Measurements from ENCODE around the gene CARD9. TPM values are rescaled to one million over a fixed set of nuclear protein-coding genes. Genes with fewer than 3 reads are reported as not detected.
"Not testable (repeated sequence)": the region's sequence is repeated elsewhere in the genome, so short reads cannot be mapped to it uniquely, and the experiment has no call there.

Gene CARD9
- total RNA-seq, 1 donor = 8.5 TPM

DNA sequence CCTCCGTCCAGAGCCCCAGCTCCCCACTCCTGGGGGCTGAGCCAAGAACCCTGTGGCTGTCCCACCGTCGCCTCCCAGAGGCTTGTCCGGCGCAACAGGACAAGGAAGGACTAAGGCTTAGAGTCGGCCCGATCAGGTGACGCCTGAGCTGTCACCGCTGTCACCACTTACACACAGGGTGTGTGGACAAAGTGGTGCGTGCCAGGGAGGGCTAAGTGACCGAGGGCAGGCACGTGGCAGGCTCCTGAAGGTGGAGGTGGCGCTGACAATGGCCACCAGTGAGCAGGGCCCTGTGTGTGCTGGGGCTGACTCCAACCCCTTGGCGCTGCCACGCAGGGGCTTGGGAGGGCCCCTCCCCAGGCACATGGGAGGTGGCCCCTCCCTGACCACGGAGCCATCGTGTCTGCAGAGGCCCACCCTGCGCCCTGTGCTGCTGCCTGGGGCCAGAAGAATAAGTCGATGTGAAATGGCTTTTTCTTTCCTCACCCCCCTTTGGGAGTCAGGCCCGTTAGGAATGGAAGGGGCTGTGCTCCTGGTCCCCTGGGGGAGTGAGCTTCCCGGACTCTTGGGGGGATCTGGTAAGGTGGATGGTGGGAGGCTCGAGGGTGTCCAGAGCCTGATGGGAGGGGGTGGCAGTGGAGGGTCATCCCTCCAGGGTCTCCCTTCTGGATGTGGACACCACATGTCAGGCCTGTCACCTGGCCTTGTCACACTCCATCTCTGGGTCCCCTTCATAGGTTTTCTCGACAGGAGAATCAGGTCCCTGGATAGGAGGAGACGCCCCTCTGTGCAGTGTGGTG, 48.8 kb downstream of the CARD9 start:
- Histone ChIP-seq H3K4me1 (ENCODE audit: insufficient read depth, low read length) (peaks cover 17% of the 10 kb centered on the region), H3K9me3 (ENCODE audit: low read depth, low read length) (no peaks in the 10 kb centered on the region), H3K27me3 (ENCODE audit: insufficient read depth, low read length) (peaks cover 4% of the 10 kb centered on the region), H3K4me3 (ENCODE audit: low read length) (no peak overlapping the region)

DNA sequence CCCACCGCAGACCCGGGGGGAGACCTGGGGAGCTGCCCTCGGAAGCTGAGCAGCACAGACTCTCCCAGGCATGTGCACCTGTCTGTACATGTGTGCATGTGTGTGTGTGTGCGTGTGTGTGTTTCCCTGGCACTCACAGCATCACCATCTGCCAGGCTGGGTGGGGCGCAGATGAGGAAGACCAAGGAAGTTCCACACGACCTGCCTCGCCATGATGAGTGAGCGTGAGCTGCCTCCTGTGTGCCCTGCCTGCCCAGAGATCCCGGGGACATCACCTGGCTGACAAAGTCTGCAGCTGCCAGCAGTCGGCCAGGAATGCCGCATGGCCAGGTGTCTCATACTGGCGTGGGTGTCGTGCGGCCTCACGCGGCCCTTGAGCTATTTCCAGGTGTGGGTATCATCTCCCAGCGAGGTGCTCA, 50.1 kb downstream of the CARD9 start:
- Histone ChIP-seq H3K27me3 (ENCODE audit: insufficient read depth, low read length) (peaks cover 4% of the 10 kb centered on the region), H3K9me3 (ENCODE audit: low read depth, low read length) (no peaks in the 10 kb centered on the region), H3K4me3 (ENCODE audit: low read length) (no peak overlapping the region), H3K4me1 (ENCODE audit: insufficient read depth, low read length) (peaks cover 11% of the 10 kb centered on the region)

DNA sequence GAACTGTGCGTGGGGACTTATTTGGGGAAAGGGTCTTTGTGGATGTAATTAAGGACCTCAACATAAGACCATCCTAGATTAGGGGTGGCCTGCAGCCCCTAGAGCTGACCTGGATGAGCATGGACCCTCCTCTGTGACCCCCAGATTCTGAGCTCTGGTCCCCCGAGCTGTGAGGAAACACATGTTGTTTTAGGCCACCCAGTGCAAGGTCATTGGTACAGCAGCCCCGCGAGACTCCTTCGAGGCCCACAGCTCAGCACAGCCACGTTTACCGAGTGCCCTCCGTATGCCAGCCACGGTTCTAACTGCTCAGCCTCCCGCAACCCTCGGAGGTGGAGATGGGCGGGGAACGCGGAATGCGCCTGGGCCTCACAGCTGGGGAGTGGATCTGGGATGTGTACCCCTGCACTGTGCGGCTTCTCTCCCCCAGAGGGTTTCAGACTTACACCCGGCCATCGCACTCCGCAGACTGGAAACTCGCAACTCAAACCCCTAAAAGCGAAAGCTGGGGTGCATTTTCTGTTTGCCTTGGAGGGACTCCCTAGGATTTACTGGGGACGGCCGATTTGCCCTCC, 50.6 kb downstream of the CARD9 start:
- H3K9me3 ChIP-seq (ENCODE audit: low read depth, low read length) = no peaks in the 10 kb centered on the region
- peaks cover 4% of the 10 kb centered on the region for H3K27me3 ChIP-seq (ENCODE audit: insufficient read depth, low read length)

DNA sequence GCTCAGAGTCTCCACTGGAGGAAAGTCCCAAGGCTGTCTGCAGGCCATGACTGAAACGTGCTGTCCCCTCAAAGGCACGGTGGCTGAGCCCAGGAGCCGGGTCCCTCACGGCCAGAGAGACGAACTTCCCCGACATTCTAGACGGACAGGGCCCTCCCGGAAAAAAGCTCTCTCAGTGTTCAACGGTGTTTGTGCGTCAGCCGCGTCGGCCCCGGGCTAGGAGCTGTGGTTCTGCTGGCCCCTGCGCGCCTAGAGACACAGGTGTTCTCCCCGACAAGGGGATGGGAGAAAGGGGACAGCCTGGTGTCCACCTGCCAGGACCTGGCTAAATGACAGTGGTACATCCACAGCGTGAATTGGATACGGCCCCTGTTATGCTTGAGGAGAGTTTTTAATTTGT, 51.9 kb downstream of the CARD9 start:
- Histone ChIP-seq H3K9me3 (ENCODE audit: low read depth, low read length) (no peaks in the 10 kb centered on the region), H3K4me3 (ENCODE audit: low read length) (no peak overlapping the region), H3K4me1 (ENCODE audit: insufficient read depth, low read length) (peaks cover 1% of the 10 kb centered on the region), H3K27me3 (ENCODE audit: insufficient read depth, low read length) (no peaks in the 10 kb centered on the region)

More for the DNA sequence above, 50.6 kb downstream of the CARD9 start:
- Histone ChIP-seq H3K4me3 (ENCODE audit: low read length) (no peak overlapping the region), H3K4me1 (ENCODE audit: insufficient read depth, low read length) (peaks cover 6% of the 10 kb centered on the region)

DNA sequence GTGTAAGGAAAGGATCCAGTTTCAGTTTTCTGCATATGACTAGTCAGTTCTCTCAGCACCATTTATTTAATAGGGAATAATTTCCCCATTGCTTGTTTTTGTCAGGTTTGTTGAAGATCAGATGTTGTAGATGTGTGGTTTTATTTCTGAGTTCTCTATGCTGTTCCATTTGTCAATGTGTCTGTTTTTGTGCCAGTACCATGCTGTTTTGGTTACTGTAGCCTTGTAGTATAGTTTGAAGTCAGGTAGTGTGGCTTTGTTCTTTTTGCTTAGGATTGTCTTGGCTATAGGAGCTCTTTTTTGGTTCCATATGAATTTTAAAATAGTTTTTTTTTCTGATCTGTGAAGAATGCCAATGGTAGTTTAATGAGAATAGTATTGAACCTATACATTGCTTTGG, 52.5 kb downstream of the CARD9 start:
- H3K27me3 ChIP-seq (ENCODE audit: insufficient read depth, low read length); H3K4me1 ChIP-seq (ENCODE audit: insufficient read depth, low read length); H3K9me3 ChIP-seq (ENCODE audit: low read depth, low read length); H3K4me3 ChIP-seq (ENCODE audit: low read length): not testable (repeated sequence)

DNA sequence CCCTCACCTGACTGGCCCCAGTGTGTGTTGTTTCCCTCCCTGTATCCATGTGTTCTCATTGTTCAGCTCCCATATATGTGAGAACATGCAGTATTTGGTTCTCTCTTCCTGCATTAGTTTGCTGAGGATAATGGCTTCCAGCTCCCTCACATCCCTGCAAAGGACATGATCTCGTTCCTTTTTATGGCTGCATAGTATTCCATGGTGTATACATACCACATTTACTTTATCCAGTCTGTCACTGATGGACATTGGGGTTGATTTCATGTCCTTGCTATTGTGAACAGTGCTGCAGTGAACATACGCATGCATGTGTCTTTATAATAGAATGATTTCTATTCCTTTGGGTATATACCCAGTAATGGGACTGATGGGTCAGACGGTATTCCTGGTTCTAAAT, 53.5 kb downstream of the CARD9 start:
- not testable (repeated sequence) for H3K27me3 ChIP-seq (ENCODE audit: insufficient read depth, low read length); H3K4me1 ChIP-seq (ENCODE audit: insufficient read depth, low read length); H3K4me3 ChIP-seq (ENCODE audit: low read length); H3K9me3 ChIP-seq (ENCODE audit: low read depth, low read length)

DNA sequence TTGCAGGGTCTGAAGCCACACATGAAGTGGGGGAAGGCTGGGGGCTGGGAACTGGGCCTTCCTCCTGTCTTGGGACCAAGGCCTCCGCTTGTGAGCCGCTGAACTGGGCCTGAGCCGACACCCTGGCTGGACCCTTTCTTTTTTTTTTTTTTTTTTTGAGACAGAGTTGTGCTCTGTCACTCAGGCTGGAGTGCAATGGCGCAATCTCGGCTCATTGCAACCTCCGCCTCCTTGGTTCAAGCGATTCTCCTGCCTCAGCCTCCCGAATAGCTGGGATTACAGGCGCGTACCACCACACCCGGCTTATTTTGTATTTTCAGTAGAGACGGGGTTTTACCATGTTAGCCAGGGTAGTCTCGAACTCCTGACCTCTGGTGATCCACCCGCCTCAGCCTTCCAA, 54.2 kb downstream of the CARD9 start:
- not testable (repeated sequence) for H3K27me3 ChIP-seq (ENCODE audit: insufficient read depth, low read length); H3K9me3 ChIP-seq (ENCODE audit: low read depth, low read length); H3K4me1 ChIP-seq (ENCODE audit: insufficient read depth, low read length); H3K4me3 ChIP-seq (ENCODE audit: low read length)

DNA sequence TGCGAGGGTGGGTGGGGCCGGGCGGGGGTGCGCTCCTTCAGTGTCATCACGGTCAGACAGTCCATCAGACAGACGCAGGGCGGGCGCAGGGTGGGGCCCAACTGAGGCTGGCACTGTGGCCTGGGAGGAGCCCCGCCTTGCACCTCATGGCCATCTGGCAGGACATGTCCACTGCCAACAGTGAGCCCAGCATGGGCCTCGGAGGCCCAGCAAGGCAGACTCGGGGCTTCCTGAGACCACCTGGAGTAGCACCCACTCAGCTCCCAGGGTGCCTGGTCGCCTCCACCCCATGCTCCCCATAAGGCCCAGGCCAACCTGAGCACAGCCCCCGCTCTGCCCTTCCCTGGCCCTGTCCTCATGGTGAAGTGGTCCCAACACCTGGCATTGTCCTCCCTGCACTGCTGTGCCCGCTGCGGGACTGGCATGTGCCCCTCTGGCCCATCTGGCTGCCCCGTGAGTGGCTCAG, 54.7 kb downstream of the CARD9 start:
- no peaks in the 10 kb centered on the region for H3K27me3 ChIP-seq (ENCODE audit: insufficient read depth, low read length)
- no peaks in the 10 kb centered on the region for H3K9me3 ChIP-seq (ENCODE audit: low read depth, low read length)
- no peak overlapping the region for H3K4me3 ChIP-seq (ENCODE audit: low read length)
- no peaks in the 10 kb centered on the region for H3K4me1 ChIP-seq (ENCODE audit: insufficient read depth, low read length)

DNA sequence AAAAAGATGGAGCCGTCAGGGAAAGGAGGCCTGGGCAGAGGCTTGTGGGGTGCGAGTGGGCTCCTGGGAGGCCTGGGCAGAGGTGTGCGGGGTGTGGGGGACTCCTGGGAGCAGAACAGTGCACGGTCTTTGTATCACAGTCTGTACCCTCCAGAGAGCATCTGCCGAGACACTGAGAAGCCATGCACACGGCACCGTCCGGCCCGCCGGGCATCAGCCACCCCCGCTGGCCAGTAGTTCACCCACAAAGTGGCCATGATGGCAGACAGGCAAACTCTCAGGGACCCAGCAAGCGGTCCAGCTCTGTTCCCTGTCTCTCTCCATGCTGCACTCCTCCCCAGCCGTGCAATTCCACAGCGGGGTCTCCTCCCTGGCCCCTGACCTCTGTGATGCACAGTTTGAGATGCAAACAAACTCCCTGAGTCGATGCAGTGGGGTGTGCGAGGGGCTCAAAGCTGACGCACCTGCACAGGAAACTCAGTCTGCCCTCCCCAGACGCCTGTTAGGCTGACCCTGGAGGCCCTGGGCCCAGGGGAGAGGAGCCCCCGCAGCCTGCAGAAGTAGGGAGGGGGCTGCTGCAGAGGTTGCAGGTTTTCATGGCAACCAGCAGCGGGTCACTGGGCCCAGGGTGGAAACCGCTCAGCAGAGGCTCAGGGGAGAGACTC, 55.2 kb downstream of the CARD9 start:
- Histone ChIP-seq H3K4me1 (ENCODE audit: insufficient read depth, low read length) (no peaks in the 10 kb centered on the region), H3K27me3 (ENCODE audit: insufficient read depth, low read length) (no peaks in the 10 kb centered on the region), H3K9me3 (ENCODE audit: low read depth, low read length) (no peaks in the 10 kb centered on the region), H3K4me3 (ENCODE audit: low read length) (no peak overlapping the region)

DNA sequence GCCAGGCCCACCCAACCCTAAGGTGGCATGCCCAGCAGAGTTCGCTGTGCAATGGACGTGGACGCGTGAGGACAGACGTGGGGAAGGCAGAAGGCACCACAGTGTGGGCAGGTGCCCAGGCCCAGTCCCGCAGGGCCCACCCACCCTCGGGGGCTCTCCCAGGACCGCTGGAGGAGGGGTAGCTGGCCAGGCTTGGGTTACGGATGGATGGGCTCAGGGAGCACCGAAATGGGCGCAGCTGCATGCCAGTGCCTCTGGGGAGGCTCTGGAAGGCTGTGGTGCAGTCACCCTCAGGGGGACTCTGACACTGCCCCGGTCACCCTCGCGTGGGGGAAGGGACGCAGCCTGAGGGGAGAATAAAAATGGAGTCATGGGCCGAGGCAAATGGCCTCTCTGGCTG, 55.8 kb downstream of the CARD9 start:
- Histone ChIP-seq H3K4me3 (ENCODE audit: low read length) (no peak overlapping the region), H3K9me3 (ENCODE audit: low read depth, low read length) (no peaks in the 10 kb centered on the region), H3K4me1 (ENCODE audit: insufficient read depth, low read length) (no peaks in the 10 kb centered on the region), H3K27me3 (ENCODE audit: insufficient read depth, low read length) (no peaks in the 10 kb centered on the region)

DNA sequence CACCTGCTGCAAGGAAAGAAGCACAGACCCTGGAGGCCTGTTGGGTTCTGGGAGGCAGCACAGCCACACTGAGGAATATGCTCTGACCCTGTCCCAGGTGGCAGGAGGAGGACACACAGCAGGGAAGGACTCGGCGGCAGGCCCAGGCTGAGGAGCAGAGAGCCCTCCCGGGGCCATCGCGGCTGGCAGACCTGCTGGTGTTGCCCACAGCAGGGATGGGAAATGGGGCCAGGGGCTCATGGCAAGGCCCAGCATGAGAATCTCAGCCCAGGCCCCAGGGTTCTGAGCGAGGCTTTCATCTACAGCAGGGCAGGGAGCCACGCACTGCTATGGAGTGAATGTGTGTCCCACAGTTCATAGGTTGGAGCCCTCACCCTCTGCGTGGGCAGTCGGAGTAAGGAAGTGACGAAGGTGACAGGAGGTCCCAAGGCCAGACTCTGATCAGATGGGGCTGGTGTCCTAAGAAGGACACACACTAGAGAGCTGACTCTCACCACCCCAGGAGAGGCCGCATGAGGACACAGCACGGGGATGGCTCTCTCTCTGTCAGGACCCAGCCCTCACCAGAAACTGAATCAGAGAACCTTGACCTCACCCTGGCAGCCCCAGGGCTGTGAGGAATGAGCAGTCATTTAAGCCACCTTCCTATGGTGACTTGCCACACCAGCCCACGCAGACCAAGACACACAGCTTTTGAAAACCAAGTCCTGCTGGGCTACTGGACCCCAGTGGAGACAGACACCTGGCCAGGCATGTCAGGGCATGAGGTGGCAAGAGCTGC, 56.4 kb downstream of the CARD9 start:
- no peaks in the 10 kb centered on the region for H3K27me3 ChIP-seq (ENCODE audit: insufficient read depth, low read length)
- no peaks in the 10 kb centered on the region for H3K4me1 ChIP-seq (ENCODE audit: insufficient read depth, low read length)
- H3K9me3 ChIP-seq (ENCODE audit: low read depth, low read length) = no peaks in the 10 kb centered on the region
- no peak overlapping the region for H3K4me3 ChIP-seq (ENCODE audit: low read length)

DNA sequence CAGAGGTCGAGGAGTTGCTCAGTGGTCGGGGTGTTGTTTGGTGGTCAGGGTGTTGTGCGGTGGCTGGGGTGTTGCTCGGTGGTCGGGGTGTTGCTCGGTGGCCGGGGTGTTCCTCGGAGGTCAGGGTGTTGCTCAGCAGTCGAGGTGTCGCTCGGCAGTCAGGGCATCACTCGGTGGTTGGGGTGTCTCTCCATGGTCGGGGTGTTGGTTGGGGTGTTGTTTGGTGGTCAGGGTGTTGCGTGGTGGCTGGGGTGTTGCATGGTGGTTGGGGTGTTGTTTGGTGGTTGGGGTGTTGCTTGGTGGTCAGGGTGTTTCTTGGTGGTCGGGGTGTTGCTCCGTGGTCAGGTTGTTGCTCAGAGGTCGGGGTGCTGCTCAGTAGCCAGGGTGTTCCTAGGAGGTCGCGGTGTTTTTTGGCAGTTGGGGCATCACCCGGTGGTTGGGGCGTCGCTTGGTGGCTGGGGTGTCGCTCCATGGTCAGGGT, 57.2 kb downstream of the CARD9 start:
- H3K4me3 ChIP-seq (ENCODE audit: low read length) = no peak overlapping the region
- H3K4me1 ChIP-seq (ENCODE audit: insufficient read depth, low read length) = peaks cover 4% of the 10 kb centered on the region
- H3K9me3 ChIP-seq (ENCODE audit: low read depth, low read length) = no peaks in the 10 kb centered on the region
- H3K27me3 ChIP-seq (ENCODE audit: insufficient read depth, low read length) = no peaks in the 10 kb centered on the region

DNA sequence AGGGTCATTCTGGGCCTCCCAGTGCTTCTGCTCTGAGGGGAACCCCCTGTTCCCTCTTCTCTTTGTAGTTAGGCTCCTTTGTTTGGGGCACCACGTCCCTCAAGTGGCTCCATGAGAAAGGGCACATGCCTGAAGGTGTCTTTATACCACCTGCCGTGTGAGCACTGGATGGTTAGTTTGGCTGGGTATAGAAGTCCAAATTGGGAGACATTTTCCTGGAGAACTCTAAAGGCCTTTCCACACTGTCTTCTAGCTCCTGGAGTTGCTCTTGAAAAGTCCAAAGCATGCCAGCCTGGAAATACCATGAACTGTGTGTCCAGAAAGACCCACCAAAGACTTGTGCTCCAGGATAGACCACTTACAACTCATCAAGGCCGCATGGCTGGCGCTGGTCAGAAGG, 58.5 kb downstream of the CARD9 start:
- no peaks in the 10 kb centered on the region for H3K27me3 ChIP-seq (ENCODE audit: insufficient read depth, low read length)
- H3K4me1 ChIP-seq (ENCODE audit: insufficient read depth, low read length) = peaks cover 5% of the 10 kb centered on the region
- no peak overlapping the region for H3K4me3 ChIP-seq (ENCODE audit: low read length)
- no peaks in the 10 kb centered on the region for H3K9me3 ChIP-seq (ENCODE audit: low read depth, low read length)

DNA sequence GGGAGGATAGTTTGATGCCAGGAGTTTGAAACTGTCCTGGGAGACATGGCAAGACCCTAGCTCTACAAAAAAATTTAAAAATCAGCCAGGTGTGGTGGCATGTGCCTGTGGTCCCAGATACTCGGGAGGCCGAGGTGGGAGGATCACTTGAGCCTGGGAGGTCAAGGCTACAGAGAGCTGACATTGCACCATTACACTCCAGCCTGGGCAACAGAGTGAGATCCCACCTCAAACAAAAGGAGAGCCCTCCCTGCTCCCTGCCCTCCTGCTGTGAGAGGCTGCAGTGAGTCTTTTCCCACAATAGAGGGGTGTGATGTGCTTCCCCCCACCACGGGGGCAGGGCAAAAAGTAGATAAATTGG, 59.4 kb downstream of the CARD9 start:
- Histone ChIP-seq H3K9me3 (ENCODE audit: low read depth, low read length) (no peaks in the 10 kb centered on the region), H3K4me3 (ENCODE audit: low read length) (no peak overlapping the region), H3K27me3 (ENCODE audit: insufficient read depth, low read length) (peaks cover 2% of the 10 kb centered on the region), H3K4me1 (ENCODE audit: insufficient read depth, low read length) (peaks cover 9% of the 10 kb centered on the region)

All from mononuclear cell (primary cell).